ENCODE measurements around the gene CD58. TPM values are rescaled to one million over a fixed set of nuclear protein-coding genes. Genes with fewer than 3 reads are reported as not detected.
"Not testable (repeated sequence)": the region's sequence is repeated elsewhere in the genome, so short reads cannot be mapped to it uniquely, and the experiment has no call there.

CD58 gene
- total RNA-seq, 1 donor from 2014 or later = 7.2 TPM

DNA sequence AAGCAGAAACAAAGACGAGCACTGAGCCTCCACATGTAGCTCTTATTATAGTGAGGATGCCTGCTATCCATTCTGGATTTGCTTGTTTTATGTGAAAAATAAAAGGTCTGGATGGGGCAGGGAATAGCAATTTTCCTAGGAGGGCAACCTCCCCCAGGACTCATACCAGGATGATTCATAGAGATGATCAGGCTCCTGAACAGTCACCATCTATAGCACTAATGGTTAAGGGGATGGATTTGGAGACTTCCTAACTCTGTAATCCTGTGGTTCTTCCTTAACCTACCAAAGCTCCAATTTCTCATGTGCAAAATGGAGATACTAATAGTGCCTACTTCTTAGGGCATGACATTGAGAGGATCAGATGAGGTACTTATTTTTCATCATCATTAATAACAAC is 34.5 kb upstream of the CD58 start:
- no peak for DNase-seq (ENCODE audit: extremely low spot score, unreplicated experiment)
- peaks cover 8% of the 10 kb centered on the region for H3K36me3 Mint-ChIP-seq
- no peaks in the 10 kb centered on the region for H3K27me3 Mint-ChIP-seq
- H3K9me3 Mint-ChIP-seq = no peaks in the 10 kb centered on the region
- H3K27ac Mint-ChIP-seq = no peak overlapping the region
- no peak overlapping the region for H3K4me3 Mint-ChIP-seq
- H3K4me1 Mint-ChIP-seq (ENCODE audit: unreplicated experiment) = peaks cover 9% of the 10 kb centered on the region
- TF ChIP-seq, protein P1, sequence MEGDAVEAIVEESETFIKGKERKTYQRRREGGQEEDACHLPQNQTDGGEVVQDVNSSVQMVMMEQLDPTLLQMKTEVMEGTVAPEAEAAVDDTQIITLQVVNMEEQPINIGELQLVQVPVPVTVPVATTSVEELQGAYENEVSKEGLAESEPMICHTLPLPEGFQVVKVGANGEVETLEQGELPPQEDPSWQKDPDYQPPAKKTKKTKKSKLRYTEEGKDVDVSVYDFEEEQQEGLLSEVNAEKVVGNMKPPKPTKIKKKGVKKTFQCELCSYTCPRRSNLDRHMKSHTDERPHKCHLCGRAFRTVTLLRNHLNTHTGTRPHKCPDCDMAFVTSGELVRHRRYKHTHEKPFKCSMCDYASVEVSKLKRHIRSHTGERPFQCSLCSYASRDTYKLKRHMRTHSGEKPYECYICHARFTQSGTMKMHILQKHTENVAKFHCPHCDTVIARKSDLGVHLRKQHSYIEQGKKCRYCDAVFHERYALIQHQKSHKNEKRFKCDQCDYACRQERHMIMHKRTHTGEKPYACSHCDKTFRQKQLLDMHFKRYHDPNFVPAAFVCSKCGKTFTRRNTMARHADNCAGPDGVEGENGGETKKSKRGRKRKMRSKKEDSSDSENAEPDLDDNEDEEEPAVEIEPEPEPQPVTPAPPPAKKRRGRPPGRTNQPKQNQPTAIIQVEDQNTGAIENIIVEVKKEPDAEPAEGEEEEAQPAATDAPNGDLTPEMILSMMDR (conservative IDR thresholded peaks at IDR 0.05) = no peak

- H3K27ac Mint-ChIP-seq; DNase-seq (ENCODE audit: extremely low spot score, unreplicated experiment); H3K36me3 Mint-ChIP-seq; H3K27me3 Mint-ChIP-seq; H3K4me3 Mint-ChIP-seq; H3K9me3 Mint-ChIP-seq; H3K4me1 Mint-ChIP-seq (ENCODE audit: unreplicated experiment): not testable (repeated sequence)
These were observed 33.6 kb upstream of the CD58 start for GRCh38 chr1:116604408-116604807.

DNA sequence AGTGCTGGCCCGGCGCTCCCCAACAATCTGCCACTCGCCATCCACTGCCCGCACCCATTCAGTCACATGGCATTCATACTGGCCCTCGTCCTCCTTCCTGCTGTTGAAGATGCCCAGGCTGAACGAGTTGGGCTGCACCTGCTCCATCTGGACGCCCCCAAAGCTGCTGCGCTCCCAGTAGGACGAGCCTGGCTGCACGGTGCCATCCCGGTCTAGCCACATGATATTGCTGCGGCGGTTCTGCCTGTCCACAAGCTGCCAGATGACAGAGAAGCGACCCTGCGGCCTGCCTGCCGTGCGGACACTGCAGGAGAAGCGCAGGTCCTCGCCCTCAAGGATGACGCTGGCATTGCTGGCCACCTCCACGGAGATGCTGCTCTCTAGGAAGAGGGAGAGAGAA is 32.8 kb upstream of the CD58 start:
- H3K36me3 Mint-ChIP-seq; H3K27ac Mint-ChIP-seq; H3K9me3 Mint-ChIP-seq; DNase-seq (ENCODE audit: extremely low spot score, unreplicated experiment); H3K4me1 Mint-ChIP-seq (ENCODE audit: unreplicated experiment); H3K4me3 Mint-ChIP-seq; H3K27me3 Mint-ChIP-seq: not testable (repeated sequence)

- H3K27me3 Mint-ChIP-seq; H3K9me3 Mint-ChIP-seq; DNase-seq (ENCODE audit: extremely low spot score, unreplicated experiment); H3K4me3 Mint-ChIP-seq; H3K4me1 Mint-ChIP-seq (ENCODE audit: unreplicated experiment); H3K36me3 Mint-ChIP-seq; H3K27ac Mint-ChIP-seq: not testable (repeated sequence)
These were observed 28.5 kb upstream of the CD58 start for GRCh38 chr1:116599369-116599768.

GRCh38 chr1:116598420-116599036 is 27.7 kb upstream of the CD58 start:
- not testable (repeated sequence) for H3K9me3 Mint-ChIP-seq; H3K27me3 Mint-ChIP-seq; H3K4me3 Mint-ChIP-seq; H3K27ac Mint-ChIP-seq; DNase-seq (ENCODE audit: extremely low spot score, unreplicated experiment); H3K36me3 Mint-ChIP-seq; H3K4me1 Mint-ChIP-seq (ENCODE audit: unreplicated experiment)

DNA sequence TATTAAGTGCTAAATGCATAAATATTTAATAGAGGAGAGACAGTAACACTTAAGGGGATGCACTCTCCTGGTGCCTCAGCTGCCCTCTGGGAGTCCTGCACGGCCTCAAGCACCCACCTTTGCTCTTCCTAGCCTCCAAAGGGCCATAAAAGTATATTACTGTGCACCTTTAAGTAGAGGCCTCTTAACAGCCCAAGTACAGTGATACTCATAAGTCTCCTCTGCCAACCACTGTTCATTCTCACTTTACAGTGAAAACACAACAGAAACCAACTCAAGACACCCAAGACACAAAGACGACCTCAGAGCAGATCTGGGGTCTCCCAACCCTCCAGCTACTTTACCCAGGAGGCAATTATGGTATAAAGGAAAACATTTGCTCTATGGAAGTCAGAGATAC is 26.6 kb upstream of the CD58 start:
- Mint-ChIP-seq H3K4me1 (ENCODE audit: unreplicated experiment) (peaks cover 19% of the 10 kb centered on the region), H3K27ac (peak overlapping the region; percentile 8)
- DNase-seq (ENCODE audit: extremely low spot score, unreplicated experiment); H3K36me3 Mint-ChIP-seq; H3K9me3 Mint-ChIP-seq; H3K27me3 Mint-ChIP-seq; H3K4me3 Mint-ChIP-seq: not testable (repeated sequence)

DNA sequence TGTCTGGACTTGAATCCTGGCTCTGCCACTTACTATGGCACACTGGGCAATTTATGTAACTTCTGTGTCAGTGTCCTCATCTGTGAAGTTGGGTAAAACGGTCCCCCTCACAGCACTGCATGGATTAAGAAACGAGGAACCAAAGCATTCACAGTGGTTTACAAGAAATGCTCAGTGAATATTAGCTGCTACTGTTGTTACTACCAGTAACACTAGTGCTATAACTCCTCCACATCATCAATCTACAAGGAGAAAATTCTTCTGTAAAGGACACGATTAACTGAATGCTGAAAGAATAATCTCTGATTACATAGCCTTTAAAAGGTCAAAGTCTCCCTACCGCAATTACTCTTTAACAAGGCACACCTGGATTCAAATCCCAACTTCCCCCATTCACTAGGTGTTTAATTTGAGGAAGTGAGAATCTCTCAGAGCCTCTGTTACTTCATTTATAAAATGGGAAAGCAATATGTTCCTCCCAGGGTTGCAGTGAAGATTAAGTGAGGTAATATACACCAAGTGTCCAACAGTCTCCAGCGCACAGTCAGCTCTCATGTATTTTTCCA is 26.0 kb upstream of the CD58 start:
- not testable (repeated sequence) for H3K27me3 Mint-ChIP-seq; H3K36me3 Mint-ChIP-seq; H3K4me3 Mint-ChIP-seq; H3K9me3 Mint-ChIP-seq; H3K27ac Mint-ChIP-seq; DNase-seq (ENCODE audit: extremely low spot score, unreplicated experiment)
- H3K4me1 Mint-ChIP-seq (ENCODE audit: unreplicated experiment) = peaks cover 25% of the 10 kb centered on the region

DNA sequence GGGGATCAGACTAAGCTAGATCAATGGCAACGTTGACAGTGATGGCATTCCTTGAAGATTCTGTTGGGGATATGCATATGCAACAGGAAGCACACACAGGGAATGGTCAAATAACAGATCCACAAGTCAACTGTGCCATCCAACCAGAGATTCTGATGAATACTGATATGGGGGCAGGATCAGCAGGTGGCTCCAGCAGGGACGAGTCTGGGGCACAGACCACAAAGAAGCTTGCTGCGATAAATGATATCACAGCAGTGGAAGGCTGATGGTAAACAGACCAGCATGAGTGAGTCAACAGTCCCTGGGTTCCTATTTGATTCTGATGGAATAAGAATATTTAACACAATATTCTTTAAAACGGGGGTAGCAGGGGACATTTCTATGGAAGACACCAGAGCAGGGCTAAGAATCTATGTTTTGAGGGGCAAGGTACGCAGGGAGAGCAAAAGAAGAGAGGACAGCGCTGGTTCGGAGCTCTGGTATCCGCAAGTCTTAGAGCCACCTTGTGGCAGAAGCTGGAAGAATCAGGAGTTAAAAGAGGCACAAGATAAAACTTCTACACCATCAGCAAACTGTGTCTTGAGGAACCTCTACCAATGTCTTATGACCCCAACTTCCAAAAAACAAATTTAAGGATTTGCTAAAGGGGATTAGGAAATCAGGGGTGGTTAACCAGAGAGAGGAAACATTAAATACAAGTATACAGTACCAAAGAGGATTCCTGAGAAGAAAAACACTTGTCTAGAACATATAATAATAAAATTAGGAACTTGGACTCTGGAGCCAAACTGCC is 25.3 kb upstream of the CD58 start:
- TF ChIP-seq, protein P1 (conservative IDR thresholded peaks at IDR 0.05) = peak; percentile 74
- not testable (repeated sequence) for H3K27me3 Mint-ChIP-seq; H3K27ac Mint-ChIP-seq; H3K36me3 Mint-ChIP-seq; H3K9me3 Mint-ChIP-seq; DNase-seq (ENCODE audit: extremely low spot score, unreplicated experiment)
- Mint-ChIP-seq H3K4me3 (peak overlapping the region; percentile 61), H3K4me1 (ENCODE audit: unreplicated experiment) (peaks cover 25% of the 10 kb centered on the region)
